ENCODE results near the gene TRIM68. TPM values are rescaled to one million over a fixed set of nuclear protein-coding genes. Genes with fewer than 3 reads are reported as not detected.

TRIM68 gene
- total RNA-seq, 2 experiments from 2014 or later: 4.1 to 5.4 TPM

DNA sequence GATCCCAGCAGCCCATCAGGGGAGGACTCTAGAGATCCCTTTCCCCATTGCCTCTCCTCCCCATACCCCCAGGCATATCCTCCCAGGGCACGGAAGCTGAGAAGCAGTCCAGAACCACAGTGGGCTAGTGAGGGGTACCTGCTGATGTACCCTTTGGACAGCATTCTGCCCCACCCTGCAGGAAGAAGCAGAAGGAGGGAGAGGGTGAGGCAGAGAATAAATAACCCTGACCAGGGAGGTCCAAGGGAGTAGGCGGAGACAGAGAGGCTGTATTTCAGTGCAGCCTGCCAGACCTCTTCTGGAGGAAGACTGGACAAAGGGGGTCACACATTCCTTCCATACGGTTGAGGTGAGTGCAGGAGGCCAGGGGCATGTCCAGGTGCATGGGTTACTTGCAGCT lies 35.7 kb upstream of the TRIM68 start, which contains the start of gene OR51E1:
Gene OR51E1 (plus strand): TSS at position 301 of the 400 bp plus-strand sequence. CDS start 8,545 bp downstream, outside the sequence.
- no peak within 1 kb of the TSS for H3K4me3 ChIP-seq (ENCODE audit: low read length)
- no peak within 1 kb of the TSS for H3K27ac ChIP-seq (ENCODE audit: low read depth in 1 of 2, low read length in 2 of 2)
- intact Hi-C loops (cut with DNase I, micrococcal nuclease): no loop called here
- peaks cover 4 to 6% of the 10 kb centered on the region in 2 experiments for H3K27me3 ChIP-seq (ENCODE audit: control insufficient read depth in 1 of 2, insufficient read depth in 2 of 2, low read length in 2 of 2)
- ChIA-PET POLR2A (no interaction called here), CTCF (no interaction called here)
- H3K9me3 ChIP-seq (ENCODE audit: control insufficient read depth in 1 of 2, insufficient read depth in 1 of 2, low read length in 2 of 2): no peaks in the 10 kb centered on the region
- no peaks in the 10 kb centered on the region for H3K36me3 ChIP-seq (ENCODE audit: insufficient read depth, low read length)
- H3K4me1 ChIP-seq (ENCODE audit: insufficient read depth, low read length): no peaks in the 10 kb centered on the region
- no peaks in the 10 kb centered on the region for H3K9me3 Mint-ChIP-seq
- TF ChIP-seq, protein P1, sequence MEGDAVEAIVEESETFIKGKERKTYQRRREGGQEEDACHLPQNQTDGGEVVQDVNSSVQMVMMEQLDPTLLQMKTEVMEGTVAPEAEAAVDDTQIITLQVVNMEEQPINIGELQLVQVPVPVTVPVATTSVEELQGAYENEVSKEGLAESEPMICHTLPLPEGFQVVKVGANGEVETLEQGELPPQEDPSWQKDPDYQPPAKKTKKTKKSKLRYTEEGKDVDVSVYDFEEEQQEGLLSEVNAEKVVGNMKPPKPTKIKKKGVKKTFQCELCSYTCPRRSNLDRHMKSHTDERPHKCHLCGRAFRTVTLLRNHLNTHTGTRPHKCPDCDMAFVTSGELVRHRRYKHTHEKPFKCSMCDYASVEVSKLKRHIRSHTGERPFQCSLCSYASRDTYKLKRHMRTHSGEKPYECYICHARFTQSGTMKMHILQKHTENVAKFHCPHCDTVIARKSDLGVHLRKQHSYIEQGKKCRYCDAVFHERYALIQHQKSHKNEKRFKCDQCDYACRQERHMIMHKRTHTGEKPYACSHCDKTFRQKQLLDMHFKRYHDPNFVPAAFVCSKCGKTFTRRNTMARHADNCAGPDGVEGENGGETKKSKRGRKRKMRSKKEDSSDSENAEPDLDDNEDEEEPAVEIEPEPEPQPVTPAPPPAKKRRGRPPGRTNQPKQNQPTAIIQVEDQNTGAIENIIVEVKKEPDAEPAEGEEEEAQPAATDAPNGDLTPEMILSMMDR (IDR thresholded peaks at IDR 0.05): no peak
- H3K4me1 Mint-ChIP-seq (ENCODE audit: low read depth): no peaks in the 10 kb centered on the region
- H3K27ac Mint-ChIP-seq: no peak within 1 kb of the TSS
- H3K27me3 Mint-ChIP-seq: peaks cover 40% of the 10 kb centered on the region
- ATAC-seq (ENCODE audit: poor library complexity) (no peak), DNase-seq (no peak)
- H3K36me3 Mint-ChIP-seq (ENCODE audit: low read depth): no peaks in the 10 kb centered on the region
- no peak within 1 kb of the TSS for H3K4me3 Mint-ChIP-seq

GRCh38 chr11:4643076-4643475 lies 35.0 kb upstream of the TRIM68 start:
- H3K4me3 Mint-ChIP-seq: no peak overlapping the region
- DNase-seq: no peak
- H3K9me3 ChIP-seq (ENCODE audit: control insufficient read depth in 1 of 2, insufficient read depth in 1 of 2, low read length in 2 of 2): no peaks in the 10 kb centered on the region
- H3K27ac Mint-ChIP-seq: no peak overlapping the region
- H3K27me3 ChIP-seq (ENCODE audit: control insufficient read depth in 1 of 2, insufficient read depth in 2 of 2, low read length in 2 of 2): peaks cover 4 to 6% of the 10 kb centered on the region in 2 experiments
- H3K4me3 ChIP-seq (ENCODE audit: low read length): no peak overlapping the region
- no peak for ATAC-seq (ENCODE audit: poor library complexity)
- intact Hi-C loops (cut with DNase I, micrococcal nuclease): no loop called here
- no peaks in the 10 kb centered on the region for H3K36me3 ChIP-seq (ENCODE audit: insufficient read depth, low read length)
- H3K4me1 ChIP-seq (ENCODE audit: insufficient read depth, low read length): no peaks in the 10 kb centered on the region
- ChIA-PET POLR2A (no interaction called here), CTCF (no interaction called here)
- TF ChIP-seq, protein P1 (IDR thresholded peaks at IDR 0.05): no peak
- H3K9me3 Mint-ChIP-seq: no peaks in the 10 kb centered on the region
- no peaks in the 10 kb centered on the region for H3K36me3 Mint-ChIP-seq (ENCODE audit: low read depth)
- H3K4me1 Mint-ChIP-seq (ENCODE audit: low read depth): no peaks in the 10 kb centered on the region
- no peak overlapping the region for H3K27ac ChIP-seq (ENCODE audit: low read depth in 1 of 2, low read length in 2 of 2)
- peaks cover 40% of the 10 kb centered on the region for H3K27me3 Mint-ChIP-seq

DNA sequence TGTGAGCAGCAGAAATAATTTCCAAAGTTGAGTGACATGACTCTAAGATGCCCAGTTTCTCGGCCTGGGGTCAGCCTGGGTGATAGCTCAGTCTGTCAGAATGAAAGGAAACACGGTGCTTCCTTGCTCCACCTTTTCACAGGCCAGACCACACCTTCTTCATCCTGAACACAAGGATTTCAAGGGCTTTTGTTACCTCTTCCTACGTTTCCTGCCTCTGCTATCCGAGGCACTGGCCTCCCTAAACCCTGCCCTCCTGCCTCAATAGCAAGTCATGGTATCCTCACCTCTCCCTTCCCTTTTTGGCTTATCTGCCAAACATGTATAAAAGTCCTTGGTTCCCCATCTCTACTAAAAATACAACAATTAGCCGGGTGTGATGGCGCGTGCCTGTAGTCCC lies 34.0 kb upstream of the TRIM68 start:
- H3K27ac Mint-ChIP-seq: no peak overlapping the region
- H3K27me3 Mint-ChIP-seq: peaks cover 40% of the 10 kb centered on the region

More for the DNA sequence above, 34.0 kb upstream of the TRIM68 start:
- Mint-ChIP-seq H3K4me1 (ENCODE audit: low read depth) (no peaks in the 10 kb centered on the region), H3K4me3 (no peak overlapping the region), H3K9me3 (no peaks in the 10 kb centered on the region), H3K36me3 (ENCODE audit: low read depth) (no peaks in the 10 kb centered on the region)
- intact Hi-C loops (cut with DNase I, micrococcal nuclease): no loop called here
- no peaks in the 10 kb centered on the region for H3K9me3 ChIP-seq (ENCODE audit: control insufficient read depth in 1 of 2, insufficient read depth in 1 of 2, low read length in 2 of 2)
- TF ChIP-seq, protein P1 (IDR thresholded peaks at IDR 0.05): no peak
- POLR2A ChIA-PET: no interaction called here
- H3K4me3 ChIP-seq (ENCODE audit: low read length): no peak overlapping the region
- no peaks in the 10 kb centered on the region for H3K36me3 ChIP-seq (ENCODE audit: insufficient read depth, low read length)
- no peak overlapping the region for H3K27ac ChIP-seq (ENCODE audit: low read depth in 1 of 2, low read length in 2 of 2)
- ATAC-seq (ENCODE audit: poor library complexity) (no peak), DNase-seq (no peak)
- CTCF ChIA-PET: no interaction called here
- H3K27me3 ChIP-seq (ENCODE audit: control insufficient read depth in 1 of 2, insufficient read depth in 2 of 2, low read length in 2 of 2): peaks cover 4 to 6% of the 10 kb centered on the region in 2 experiments
- H3K4me1 ChIP-seq (ENCODE audit: insufficient read depth, low read length): peaks cover 3% of the 10 kb centered on the region
